ENCODE measurements around the gene CKMT1B. TPM values are rescaled to one million over a fixed set of nuclear protein-coding genes. Genes with fewer than 3 reads are reported as not detected.
"Not testable (repeated sequence)": the region's sequence is repeated elsewhere in the genome, so short reads cannot be mapped to it uniquely, and the experiment has no call there.

Gene CKMT1B
- total RNA-seq, 1 experiment from 2014 or later: 35.4 TPM

DNA sequence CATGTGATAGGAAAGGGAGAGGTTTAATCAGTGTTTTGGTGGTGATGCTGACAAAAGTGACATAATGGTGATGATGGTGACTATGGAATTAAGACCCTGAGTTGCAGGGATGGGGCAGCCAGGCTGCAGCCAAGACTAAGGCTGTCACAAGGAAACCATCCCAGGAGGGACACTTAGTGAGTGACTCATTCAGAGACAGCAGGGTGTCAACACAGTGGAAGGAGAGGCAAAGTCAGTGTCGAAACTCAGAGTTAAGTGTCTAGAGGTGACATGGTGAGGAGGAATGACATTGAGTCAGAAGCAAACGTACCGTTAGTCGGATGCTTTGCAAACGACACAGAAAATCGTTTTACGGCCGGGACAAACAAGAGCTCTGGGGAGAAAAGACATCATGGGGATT is 30.0 kb upstream of the CKMT1B start:
- H3K27me3 Mint-ChIP-seq (ENCODE audit: low read depth); H3K9me3 Mint-ChIP-seq; POLR2A ChIA-PET; H3K27ac Mint-ChIP-seq; ATAC-seq; H3K4me1 Mint-ChIP-seq; CTCF ChIA-PET; H3K4me3 Mint-ChIP-seq; H3K36me3 Mint-ChIP-seq; DNase-seq (ENCODE audit: low spot score): not testable (repeated sequence)

DNA sequence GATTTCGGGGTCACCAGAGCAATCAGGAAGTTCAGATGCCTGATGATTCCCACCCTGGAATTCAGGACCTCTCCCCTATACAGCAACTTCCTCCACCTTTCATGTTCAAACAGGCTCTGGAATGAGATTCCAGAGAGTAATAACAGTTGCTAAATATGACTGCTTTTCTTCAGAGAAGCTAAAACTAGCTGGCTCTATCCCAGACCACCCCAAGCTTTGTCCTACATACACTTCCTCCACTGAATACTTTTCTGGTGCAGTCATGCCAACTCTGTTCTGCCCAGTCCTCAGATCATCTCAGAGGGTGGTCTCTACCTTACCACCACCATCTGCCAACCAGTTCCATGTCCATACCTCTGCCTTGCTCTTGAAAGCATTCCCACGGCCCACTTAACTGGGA is 27.2 kb upstream of the CKMT1B start:
- H3K27me3 Mint-ChIP-seq (ENCODE audit: low read depth); POLR2A ChIA-PET; H3K27ac Mint-ChIP-seq; ATAC-seq; DNase-seq (ENCODE audit: low spot score); H3K9me3 Mint-ChIP-seq; H3K36me3 Mint-ChIP-seq; CTCF ChIA-PET; H3K4me1 Mint-ChIP-seq; H3K4me3 Mint-ChIP-seq: not testable (repeated sequence)

DNA sequence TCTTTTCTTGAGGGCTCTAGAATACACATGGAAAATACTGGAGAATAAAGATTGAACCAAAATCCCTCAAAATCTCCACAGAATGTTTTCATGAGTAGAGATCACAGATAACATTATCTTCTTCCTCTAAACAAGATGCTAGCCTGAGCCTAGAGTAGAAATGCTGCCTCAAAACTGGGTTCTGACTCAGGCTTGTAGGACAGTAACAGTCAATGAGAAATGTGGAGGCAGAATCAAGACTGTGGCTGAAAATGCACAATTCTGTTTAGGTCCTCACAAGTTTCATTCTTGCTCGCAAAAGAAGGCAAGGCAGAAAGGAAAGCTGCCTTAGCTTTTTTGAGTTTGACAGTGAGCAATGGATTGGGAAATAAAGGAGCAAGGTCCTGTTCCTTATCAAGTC is 19.2 kb upstream of the CKMT1B start:
- POLR2A ChIA-PET; DNase-seq (ENCODE audit: low spot score); H3K9me3 Mint-ChIP-seq: not testable (repeated sequence)

DNA sequence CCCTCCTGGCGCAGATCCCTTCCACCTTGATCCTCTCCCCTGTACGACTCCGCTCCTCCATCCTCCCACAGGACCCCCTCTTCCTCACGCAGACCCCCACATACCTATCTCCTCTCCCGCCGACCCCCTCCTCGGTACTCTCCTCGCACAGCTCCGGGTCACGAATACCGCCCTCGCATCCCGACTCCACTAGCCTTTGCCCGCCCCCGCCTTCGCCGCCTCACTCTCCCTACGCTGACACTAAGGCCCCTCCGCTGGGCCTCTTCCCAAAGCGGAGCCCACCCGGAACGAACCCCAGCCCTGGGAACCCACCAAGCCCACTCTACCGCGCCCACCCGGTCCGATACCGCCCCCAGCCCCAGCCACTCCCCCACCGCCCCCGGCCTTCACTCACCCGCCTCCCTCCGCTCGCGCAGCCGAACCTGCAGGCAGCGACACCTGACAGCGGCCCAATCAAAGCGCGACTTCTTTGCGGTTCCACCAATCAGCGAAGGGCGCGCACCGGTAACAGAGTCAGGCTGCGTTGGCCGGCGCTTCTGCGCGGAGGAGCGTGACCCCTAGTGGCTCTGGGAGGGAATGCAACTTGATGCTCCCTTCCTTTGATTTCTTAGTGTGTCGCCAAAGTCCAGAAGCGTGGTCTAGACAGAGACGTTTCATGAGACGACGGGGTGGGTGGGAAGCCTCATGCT is 3.9 kb upstream of the CKMT1B start, which contains the start of gene PPIP5K1:
PPIP5K1 (minus strand) TSS at position 431 of the 689 bp plus-strand sequence. CDS start 5,704 bp downstream, outside the sequence.
- POLR2A ChIA-PET; H3K4me3 Mint-ChIP-seq; H3K9me3 Mint-ChIP-seq; H3K27ac Mint-ChIP-seq; CTCF ChIA-PET; H3K36me3 Mint-ChIP-seq; H3K27me3 Mint-ChIP-seq (ENCODE audit: low read depth); DNase-seq (ENCODE audit: low spot score); H3K4me1 Mint-ChIP-seq: not testable (repeated sequence)
- peak; percentile 69 for ATAC-seq

More for the DNA sequence above, 19.2 kb upstream of the CKMT1B start:
- H3K27ac Mint-ChIP-seq; H3K36me3 Mint-ChIP-seq; H3K4me1 Mint-ChIP-seq; H3K27me3 Mint-ChIP-seq (ENCODE audit: low read depth); CTCF ChIA-PET; ATAC-seq; H3K4me3 Mint-ChIP-seq: not testable (repeated sequence)

DNA sequence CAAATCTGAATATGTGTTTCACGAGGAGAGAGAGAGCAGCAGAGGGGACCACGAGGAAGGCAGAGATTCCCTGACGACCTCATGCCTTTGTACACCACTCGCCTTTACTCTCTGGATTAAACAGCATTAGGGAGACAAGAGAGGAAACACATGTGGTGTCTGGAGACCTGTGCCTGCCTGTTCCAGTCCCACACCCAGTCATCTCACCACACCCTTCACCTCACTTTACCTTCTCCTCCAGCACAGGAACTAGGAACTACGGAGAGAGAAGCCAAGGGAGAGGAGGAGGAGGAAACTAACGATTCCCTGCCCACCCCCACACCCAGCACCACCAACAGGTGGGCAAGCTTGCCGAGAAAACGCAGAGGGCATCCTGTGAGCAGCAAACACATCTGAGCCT is 986 bp upstream of the CKMT1B start:
- ATAC-seq; DNase-seq (ENCODE audit: low spot score); POLR2A ChIA-PET; H3K36me3 Mint-ChIP-seq; H3K4me1 Mint-ChIP-seq; H3K4me3 Mint-ChIP-seq; H3K27ac Mint-ChIP-seq; H3K9me3 Mint-ChIP-seq; CTCF ChIA-PET; H3K27me3 Mint-ChIP-seq (ENCODE audit: low read depth): not testable (repeated sequence)

DNA sequence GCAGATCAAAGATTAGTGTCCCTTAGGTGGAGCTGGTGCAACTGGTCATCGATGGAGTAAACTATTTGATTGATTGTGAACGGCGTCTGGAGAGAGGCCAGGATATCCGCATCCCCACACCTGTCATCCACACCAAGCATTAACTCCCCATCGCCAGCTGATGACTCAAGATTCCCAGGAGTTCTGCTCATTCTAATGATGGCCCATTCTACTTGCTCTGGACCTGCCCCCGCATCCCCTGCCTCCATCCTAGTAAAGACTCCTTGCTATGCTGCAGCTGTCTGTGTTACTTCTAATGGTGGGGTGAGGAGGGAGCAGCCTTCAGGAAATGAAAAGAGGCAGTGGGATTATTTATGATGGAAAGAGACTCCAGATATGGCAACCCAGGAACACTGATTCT is 5.3 kb downstream of the CKMT1B start:
- CTCF ChIA-PET; H3K27me3 Mint-ChIP-seq (ENCODE audit: low read depth); H3K9me3 Mint-ChIP-seq; ATAC-seq; H3K27ac Mint-ChIP-seq; H3K4me3 Mint-ChIP-seq; DNase-seq (ENCODE audit: low spot score); H3K4me1 Mint-ChIP-seq: not testable (repeated sequence)
- H3K36me3 Mint-ChIP-seq: peaks cover 15% of the 10 kb centered on the region
- POLR2A ChIA-PET: interaction anchor here (0.6 kb wide), 1 partner anchor 1208 kb away, joined by 3 read pairs; no protein-coding TSS in a partner anchor

DNA sequence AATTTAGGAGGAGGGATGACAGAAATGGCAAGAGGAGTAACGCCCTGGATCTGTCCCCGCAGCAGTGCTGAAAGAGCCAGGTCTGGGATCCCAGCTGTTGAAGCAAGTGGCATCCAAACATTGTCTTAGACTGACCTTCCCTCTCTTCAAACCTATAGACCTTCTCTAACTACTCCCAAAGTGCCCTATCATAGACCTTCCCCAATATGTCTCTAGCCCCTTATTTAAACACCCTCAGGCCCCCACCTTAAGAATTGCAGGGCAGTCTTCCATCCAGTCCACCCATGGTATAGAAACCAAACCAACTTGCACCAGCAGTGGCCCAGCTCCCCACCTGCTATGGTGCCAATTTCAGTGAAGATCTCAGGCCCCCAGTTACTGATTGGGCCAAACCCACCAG is 6.4 kb downstream of the CKMT1B start:
- H3K27me3 Mint-ChIP-seq (ENCODE audit: low read depth); H3K4me3 Mint-ChIP-seq; H3K9me3 Mint-ChIP-seq; CTCF ChIA-PET; H3K27ac Mint-ChIP-seq; DNase-seq (ENCODE audit: low spot score); ATAC-seq; POLR2A ChIA-PET; H3K4me1 Mint-ChIP-seq: not testable (repeated sequence)
- peaks cover 15% of the 10 kb centered on the region for H3K36me3 Mint-ChIP-seq

DNA sequence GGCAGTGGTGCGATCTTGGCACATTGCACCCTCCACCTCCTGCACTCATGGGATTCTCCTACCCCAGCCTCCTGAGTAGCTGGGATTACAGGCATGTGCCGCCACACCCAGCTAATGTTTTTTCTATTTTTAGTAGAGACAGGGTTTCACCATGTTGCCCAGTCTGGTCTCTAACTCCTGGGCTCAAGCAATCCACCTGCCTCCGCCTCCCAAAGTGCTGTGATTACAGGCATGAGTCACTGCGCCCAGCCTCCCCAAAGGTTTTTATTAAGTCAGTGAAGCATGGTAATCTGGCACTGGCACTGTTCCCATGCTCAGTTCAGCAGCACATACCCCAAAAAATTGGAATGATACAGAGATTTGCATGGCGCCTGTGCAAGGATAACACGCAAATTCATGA is 8.4 kb downstream of the CKMT1B start:
- ATAC-seq; H3K27ac Mint-ChIP-seq; H3K4me1 Mint-ChIP-seq; H3K27me3 Mint-ChIP-seq (ENCODE audit: low read depth); DNase-seq (ENCODE audit: low spot score); H3K4me3 Mint-ChIP-seq; POLR2A ChIA-PET; H3K9me3 Mint-ChIP-seq; CTCF ChIA-PET: not testable (repeated sequence)
- H3K36me3 Mint-ChIP-seq: peaks cover 11% of the 10 kb centered on the region

DNA sequence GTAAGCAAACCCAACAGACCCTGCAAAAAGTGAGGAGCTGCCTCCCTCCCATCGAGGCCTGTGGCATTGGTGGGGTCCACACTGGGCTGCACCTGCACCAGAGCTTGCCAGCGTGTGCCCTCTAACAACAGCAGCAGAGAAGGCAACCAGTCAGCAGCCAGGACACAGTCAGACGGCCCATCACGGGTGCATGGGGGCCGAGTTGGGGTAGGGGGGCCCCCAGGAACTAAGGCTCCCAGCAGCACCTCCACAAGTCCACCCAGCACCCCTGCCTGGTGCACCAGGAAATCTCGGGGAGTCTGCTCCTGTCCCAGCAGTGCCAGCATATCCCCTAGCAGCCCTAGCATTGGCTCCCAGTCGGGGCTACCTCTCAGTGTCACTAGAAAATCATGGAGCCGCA is 23.9 kb downstream of the CKMT1B start:
- DNase-seq (ENCODE audit: low spot score); H3K27me3 Mint-ChIP-seq (ENCODE audit: low read depth); H3K27ac Mint-ChIP-seq; ATAC-seq; CTCF ChIA-PET; POLR2A ChIA-PET; H3K9me3 Mint-ChIP-seq; H3K4me1 Mint-ChIP-seq; H3K36me3 Mint-ChIP-seq; H3K4me3 Mint-ChIP-seq: not testable (repeated sequence)

DNA sequence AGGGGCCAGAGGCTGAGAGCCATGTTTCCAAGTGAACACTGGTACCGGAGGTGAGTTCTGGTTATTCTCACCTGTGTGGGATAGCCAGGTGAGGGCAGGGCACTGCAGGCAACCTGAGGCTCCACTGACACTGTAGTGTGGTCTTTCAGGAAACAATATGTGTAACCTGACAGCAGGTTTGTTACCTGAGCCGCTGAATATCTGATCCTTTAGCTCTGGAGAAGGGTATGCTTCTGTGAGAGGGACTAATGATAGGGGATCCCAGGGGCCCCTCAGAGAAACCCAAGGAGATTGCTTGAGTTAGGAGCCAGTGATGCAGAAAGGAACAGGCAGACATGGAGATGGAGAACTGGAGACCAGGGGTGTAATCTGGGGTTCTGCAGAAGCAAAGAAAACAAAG is 24.9 kb downstream of the CKMT1B start, which contains the start of gene STRC:
STRC (minus strand) TSS at position 101 of the 400 bp plus-strand sequence; CDS start at position 23, 78 bp downstream.
- H3K27me3 Mint-ChIP-seq (ENCODE audit: low read depth); H3K9me3 Mint-ChIP-seq; H3K36me3 Mint-ChIP-seq; DNase-seq (ENCODE audit: low spot score); CTCF ChIA-PET; POLR2A ChIA-PET; H3K4me1 Mint-ChIP-seq; H3K4me3 Mint-ChIP-seq; H3K27ac Mint-ChIP-seq; ATAC-seq: not testable (repeated sequence)

DNA sequence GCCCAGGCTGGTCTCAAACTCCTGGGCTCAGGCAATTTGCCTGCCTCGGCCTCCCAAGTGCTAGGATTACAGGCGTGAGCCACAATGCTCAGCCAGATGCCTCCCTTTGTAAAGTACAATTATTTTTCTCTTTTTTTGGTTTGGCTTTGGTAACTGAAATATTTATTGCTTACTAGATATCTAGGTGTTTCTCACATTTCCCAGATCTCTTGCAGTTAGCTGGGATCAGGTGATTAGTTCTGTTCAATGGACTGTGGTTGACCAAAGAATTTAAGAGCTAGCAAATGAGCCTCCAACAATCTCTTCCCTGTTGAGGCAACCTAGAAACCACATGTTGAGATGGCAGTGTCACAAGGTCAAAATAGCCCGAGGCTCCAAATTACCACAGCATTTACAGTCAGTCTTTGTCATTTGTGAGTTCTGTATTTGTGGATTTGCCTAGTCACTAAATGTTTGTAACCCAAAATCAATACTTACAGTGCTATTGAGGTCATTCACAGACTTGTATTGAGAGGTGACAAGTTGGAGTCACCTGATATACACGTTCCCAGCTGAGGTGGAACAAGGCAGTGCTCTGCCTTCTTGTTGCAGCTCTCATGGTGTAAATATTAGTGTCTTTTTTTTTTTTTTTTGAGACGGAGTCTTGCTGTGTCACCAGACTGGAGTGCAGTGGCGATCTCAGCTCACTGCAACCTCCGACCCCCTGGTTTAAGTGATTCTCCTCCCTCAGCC is 28.4 kb downstream of the CKMT1B start:
- H3K9me3 Mint-ChIP-seq; POLR2A ChIA-PET; ATAC-seq; H3K36me3 Mint-ChIP-seq; DNase-seq (ENCODE audit: low spot score); H3K27ac Mint-ChIP-seq; H3K4me1 Mint-ChIP-seq; H3K27me3 Mint-ChIP-seq (ENCODE audit: low read depth); CTCF ChIA-PET; H3K4me3 Mint-ChIP-seq: not testable (repeated sequence)

Data from WTC11 (cell line).